SK-N-SH treated with all-trans-retinoic acid at 6 μM for 48 hours (cell line): ENCODE data around the gene STRBP.
"Not testable (repeated sequence)": the region's sequence is repeated elsewhere in the genome, so short reads cannot be mapped to it uniquely, and the experiment has no call there.

Experiments
- ATAC-seq: fragments of 200-7000 bp; cut with Tn5 transposase; 3 replicates; pipeline ENCODE4 v1.9.1; 2020; ENCODE audit warnings: mild to moderate bottlenecking, moderate library complexity
- ARNTL ChIP-seq: fragments of 450-650 bp; formaldehyde crosslinking; IDR thresholded peaks from 2 replicates; pipeline ENCODE4 v1.5.0; 2020; ENCODE audit warnings: low read depth, mild to moderate bottlenecking, moderate library complexity, borderline replicate concordance
- BACH2 ChIP-seq: fragments of 250-450 bp; sonication (Bioruptor Pico); IDR thresholded peaks from 2 replicates; pipeline ENCODE4 v1.9.0; 2021; ENCODE audit warnings: mild to moderate bottlenecking, borderline replicate concordance
- CREB5 ChIP-seq: fragments of 250-450 bp; sonication (Bioruptor Pico); IDR thresholded peaks from 2 replicates; pipeline ENCODE4 v1.5.1; 2020; ENCODE audit warnings: low read depth, mild to moderate bottlenecking, moderate library complexity
- CSDC2 ChIP-seq: fragments of 250-450 bp; sonication (Bioruptor Pico); IDR thresholded peaks from 2 replicates; pipeline ENCODE4 v1.5.0; 2020; ENCODE audit warnings: mild to moderate bottlenecking, moderate library complexity
- CSRNP3 ChIP-seq: fragments of 250-450 bp; sonication (Bioruptor Pico); IDR thresholded peaks from 2 replicates; pipeline ENCODE4 v1.5.1; 2021; ENCODE audit warnings: mild to moderate bottlenecking, moderate library complexity
- ESRRG ChIP-seq: fragments of 250-450 bp; sonication (Bioruptor Pico); IDR thresholded peaks from 2 replicates; pipeline ENCODE4 v1.6.1; 2021; ENCODE audit warnings: mild to moderate bottlenecking
- ISL1 ChIP-seq: fragments of 250-450 bp; sonication (Bioruptor Pico); IDR thresholded peaks from 2 replicates; pipeline ENCODE4 v2.1.2; 2022; ENCODE audit warnings: mild to moderate bottlenecking, moderate library complexity
- PATZ1 ChIP-seq: fragments of 250-450 bp; sonication (Bioruptor Pico); IDR thresholded peaks from 2 replicates; pipeline ENCODE4 v1.8.0; 2020; ENCODE audit warnings: mild to moderate bottlenecking, moderate library complexity, borderline replicate concordance
- POU6F1 ChIP-seq: fragments of 250-450 bp; sonication (Bioruptor Pico); IDR thresholded peaks from 2 replicates; pipeline ENCODE4 v1.8.0; 2021; ENCODE audit warnings: low read depth, mild to moderate bottlenecking, moderate library complexity, borderline replicate concordance
- PPARA ChIP-seq: fragments of 250-450 bp; sonication (Bioruptor Pico); IDR thresholded peaks from 2 replicates; pipeline ENCODE4 v1.5.0; 2020; ENCODE audit warnings: mild to moderate bottlenecking, borderline replicate concordance
- RARB ChIP-seq: fragments of 250-450 bp; sonication (Bioruptor Pico); IDR thresholded peaks from 2 replicates; pipeline ENCODE4 v1.8.0; 2021; ENCODE audit warnings: mild to moderate bottlenecking, moderate library complexity
- TCF4 ChIP-seq: fragments of 250-450 bp; sonication (Bioruptor Pico); IDR thresholded peaks from 2 replicates; pipeline ENCODE4 v1.8.0; 2021; ENCODE audit warnings: mild to moderate bottlenecking, moderate library complexity, borderline replicate concordance
- TOX ChIP-seq: fragments of 250-450 bp; sonication (Bioruptor Pico); IDR thresholded peaks from 2 replicates; pipeline ENCODE4 v1.8.0; 2021; ENCODE audit warnings: mild to moderate bottlenecking, moderate library complexity, borderline replicate concordance
- ZC3H10 ChIP-seq: fragments of 250-450 bp; sonication (Bioruptor Pico); IDR thresholded peaks from 2 replicates; pipeline ENCODE4 v1.5.1; 2021; ENCODE audit warnings: mild to moderate bottlenecking, moderate library complexity
- ZFP3 ChIP-seq: fragments of 250-450 bp; sonication (Bioruptor Pico); IDR thresholded peaks from 2 replicates; pipeline ENCODE4 v1.5.0; 2020; ENCODE audit warnings: mild to moderate bottlenecking, moderate library complexity
- ZNF565 ChIP-seq: fragments of 450-650 bp; formaldehyde crosslinking; conservative IDR thresholded peaks from 2 replicates; pipeline ENCODE4 v1.5.0; 2020; ENCODE audit warnings: low read depth, mild to moderate bottlenecking, moderate library complexity
- ZNF70 ChIP-seq: fragments of 450-650 bp; formaldehyde crosslinking; IDR thresholded peaks from 2 replicates; pipeline ENCODE4 v1.5.0; 2020; ENCODE audit warnings: mild to moderate bottlenecking, moderate library complexity

STRBP gene

GRCh38 chr9:123186029-123186428 lies 82.4 kb downstream of the STRBP start:
- ATAC-seq: not testable (repeated sequence)

GRCh38 chr9:123176949-123177348 lies 91.4 kb downstream of the STRBP start:
- no peak for TF ChIP-seq BACH2
- no peak for TF ChIP-seq PPARA (CRISPR knock-in tag)
- no peak for TF ChIP-seq ESRRG (CRISPR knock-in tag)
- no peak for TF ChIP-seq ARNTL
- TF ChIP-seq TCF4 (CRISPR knock-in tag): no peak
- ATAC-seq: no peak

GRCh38 chr9:123175854-123176629 lies 92.3 kb downstream of the STRBP start:
- no peak for ATAC-seq
- TF ChIP-seq TOX (CRISPR knock-in tag) (no peak), POU6F1 (CRISPR knock-in tag) (no peak), ISL1 (CRISPR knock-in tag) (peak; percentile 27; the same call in 1 of the 2 replicates)

- ATAC-seq: no peak
- TF ChIP-seq ZC3H10: no peak
- TF ChIP-seq ISL1 (CRISPR knock-in tag): no peak
- TF ChIP-seq ARNTL: no peak
- TF ChIP-seq, all 23 proteins: peak for 0
Observed at GRCh38 chr9:123174887-123175518, 93.4 kb downstream of the STRBP start.

- ATAC-seq: no peak
- TF ChIP-seq PPARA (CRISPR knock-in tag) (no peak), CSRNP3 (CRISPR knock-in tag) (no peak), ISL1 (CRISPR knock-in tag) (no peak), ZFP3 (CRISPR knock-in tag) (no peak), CSDC2 (no peak), CREB5 (CRISPR knock-in tag) (no peak), BACH2 (no peak), RARB (no peak), ARNTL (no peak), TOX (CRISPR knock-in tag) (no peak), PATZ1 (no peak), ZNF565 (CRISPR knock-in tag) (no peak), ZNF70 (CRISPR knock-in tag) (no peak), TCF4 (CRISPR knock-in tag) (no peak)
Observed at GRCh38 chr9:123174079-123174478, 94.3 kb downstream of the STRBP start.

- TF ChIP-seq TCF4 (CRISPR knock-in tag) (no peak), RARB (no peak)
- no peak for ATAC-seq
Observed at GRCh38 chr9:123169926-123170325, 98.5 kb downstream of the STRBP start.
